HL-60 (cell line): Measurements from ENCODE around the gene DNAJC30.

ENCODE experiments used
- DNase-seq, 2 experiments: peaks; one replicate each; pipeline ENCODE4 v3.0.0-alpha.2; 2010 to 2020; ENCODE audit warnings: low read depth in 1 of 2, low spot score in 1 of 2
- H3K27ac ChIP-seq: fragments of 250-450 bp; sonication (Bioruptor Pico); replicated peaks from 2 replicates; pipeline ENCODE4 v1.5.1; 2020; ENCODE audit warnings: mild to moderate bottlenecking, moderate library complexity
- H3K27me3 ChIP-seq: fragments of 250-450 bp; sonication (Bioruptor Pico); 2 replicates; pipeline ENCODE4 v1.5.1; 2021; ENCODE audit warnings: mild to moderate bottlenecking, moderate library complexity; ENCODE audit not compliant: insufficient read depth, poor library complexity, severe bottlenecking
- H3K4me3 ChIP-seq: replicated peaks from 2 replicates; pipeline ENCODE4 v1.5.1; 2011; ENCODE audit warnings: mild to moderate bottlenecking, control low read depth, low read length; ENCODE audit not compliant: insufficient read depth
- CTCF ChIP-seq: IDR thresholded peaks from one replicate; pipeline ENCODE4 v1.5.1; 2011; ENCODE audit warnings: low read length, control low read depth, inconsistent platforms; ENCODE audit not compliant: insufficient read depth
- GABPA ChIP-seq: IDR thresholded peaks from 2 replicates; pipeline ENCODE4 v1.6.1; 2012; ENCODE audit warnings: low read depth
- POLR2AphosphoS5 ChIP-seq: IDR thresholded peaks from 2 replicates; pipeline ENCODE4 v1.6.1; 2012; ENCODE audit warnings: low read depth
- REST ChIP-seq: IDR thresholded peaks from 2 replicates; pipeline ENCODE4 v1.6.1; 2012; ENCODE audit warnings: low read depth; ENCODE audit not compliant: insufficient replicate concordance
- SPI1 ChIP-seq: IDR thresholded peaks from 2 replicates; pipeline ENCODE4 v1.6.1; 2012; ENCODE audit warnings: low read depth, mild to moderate bottlenecking, borderline replicate concordance

Gene DNAJC30

GRCh38 chr7:73648593-73649332, 34.5 kb downstream of the DNAJC30 start:
- peaks cover 26% of the 10 kb centered on the region for H3K27me3 ChIP-seq
- no peak for TF ChIP-seq POLR2AphosphoS5
- TF ChIP-seq GABPA: no peak
- TF ChIP-seq SPI1: no peak
- no peak for TF ChIP-seq CTCF

GRCh38 chr7:73647725-73648592, 35.3 kb downstream of the DNAJC30 start:
- Histone ChIP-seq H3K27ac (no peak overlapping the region), H3K27me3 (peaks cover 26% of the 10 kb centered on the region), H3K4me3 (peak overlapping the region; percentile 27)
- TF ChIP-seq POLR2AphosphoS5 (no peak), CTCF (no peak), SPI1 (no peak), GABPA (no peak), REST (no peak)
- no peak for DNase-seq

More at GRCh38 chr7:73648593-73649332, 34.5 kb downstream of the DNAJC30 start:
- Histone ChIP-seq H3K27ac (no peak overlapping the region), H3K4me3 (no peak overlapping the region)
- no peak for DNase-seq

GRCh38 chr7:73646785-73647724, 36.2 kb downstream of the DNAJC30 start:
- Histone ChIP-seq H3K4me3 (no peak overlapping the region), H3K27ac (no peak overlapping the region), H3K27me3 (peaks cover 26% of the 10 kb centered on the region)
- no peak for DNase-seq
- TF ChIP-seq GABPA: no peak
- no peak for TF ChIP-seq CTCF
- no peak for TF ChIP-seq POLR2AphosphoS5

GRCh38 chr7:73645643-73646174, 37.5 kb downstream of the DNAJC30 start:
- TF ChIP-seq SPI1 (peak; percentile 81), REST (no peak)
- no peak overlapping the region for H3K4me3 ChIP-seq
- peak; percentile 31 to 49 for DNase-seq
- no peak overlapping the region for H3K27ac ChIP-seq
- peaks cover 26% of the 10 kb centered on the region for H3K27me3 ChIP-seq
